ENCODE measurements around the gene MARCHF4.

The MARCHF4 gene

GRCh38 chr2:216339456-216340279, 32.6 kb downstream of the MARCHF4 start:
- no peak for TF ChIP-seq CTCF (IDR thresholded peaks at IDR 0.05; ENCODE audit: low read depth, low read length)
- peak overlapping the region; percentile 18 for H3K4me3 ChIP-seq (ENCODE audit: low read depth, low read length)

GRCh38 chr2:216335252-216335651, 37.0 kb downstream of the MARCHF4 start:
- no peak for TF ChIP-seq CTCF (IDR thresholded peaks at IDR 0.05; ENCODE audit: low read depth, low read length)
- no peak overlapping the region for H3K4me3 ChIP-seq (ENCODE audit: low read depth, low read length)

GRCh38 chr2:216328347-216328746, 43.9 kb downstream of the MARCHF4 start:
- TF ChIP-seq CTCF (IDR thresholded peaks at IDR 0.05; ENCODE audit: low read depth, low read length): peak; percentile 14; the same call in 1 of the 2 replicates

GRCh38 chr2:216327447-216327935, 44.8 kb downstream of the MARCHF4 start:
- TF ChIP-seq CTCF (IDR thresholded peaks at IDR 0.05; ENCODE audit: low read depth, low read length): no peak
- no peak overlapping the region for H3K4me3 ChIP-seq (ENCODE audit: low read depth, low read length)

More at GRCh38 chr2:216328347-216328746, 43.9 kb downstream of the MARCHF4 start:
- H3K4me3 ChIP-seq (ENCODE audit: low read depth, low read length): no peak overlapping the region
